GM12878 (cell line): ENCODE results near the gene SGSH. TPM values are rescaled to one million over a fixed set of nuclear protein-coding genes. Genes with fewer than 3 reads are reported as not detected.

Source experiments
- ATAC-seq: fragments of 200-7000 bp; cut with Tn5 transposase; 3 replicates; pipeline ENCODE4 v1.9.1; 2020; ENCODE audit warnings: mild to moderate bottlenecking, moderate library complexity
- Bru-seq: library from RNA; stranded (reverse); fragments of 400-500 nt; gene quantifications from one replicate; lab custom pipeline; 2021; lab: Mats Ljungman, UMichigan
- BruChase-seq, 2 experiments: library from RNA; stranded (reverse); fragments of 400-500 nt; gene quantifications; one replicate each; lab custom pipeline; 2021; lab: Mats Ljungman, UMichigan
- BruUV-seq: library from RNA; stranded (reverse); fragments of 400-500 nt; replicated peaks from 2 replicates; lab custom pipeline; 2021; lab: Mats Ljungman, UMichigan
- CTCF ChIA-PET: fragments of 300-600 bp; sonication (Branson Sonifier 250); formaldehyde crosslinking; extraction: SDS; loops from one replicate; lab custom pipeline; 2021; ENCODE audit warnings: inconsistent platforms; lab: Yijun Ruan, JAX
- POLR2A ChIA-PET: fragments of 350-600 bp; formaldehyde crosslinking; extraction: SDS; loops from one replicate; lab custom pipeline; 2021; ENCODE audit warnings: inconsistent platforms; lab: Charles Lee
- RAD21 ChIA-PET: fragments of 300-600 bp; sonication (Branson Sonifier 250); formaldehyde crosslinking; loops from one replicate; lab custom pipeline; 2023; ENCODE audit warnings: antibody characterized with exemption; ENCODE audit not compliant: unreplicated experiment; lab: Charles Lee
- SMC1A ChIA-PET: fragments of 300-600 bp; sonication (Branson Sonifier 250); formaldehyde crosslinking; loops from one replicate; lab custom pipeline; 2023; ENCODE audit not compliant: unreplicated experiment, uncharacterized antibody; lab: Charles Lee
- DNase-seq: peaks from one replicate; pipeline ENCODE4 v3.0.0-alpha.2; 2011; ENCODE audit warnings: low read depth, low spot score
- FAIRE-seq: peaks from 3 replicates; lab custom pipeline; 2011; peaks lifted over from hg19 to GRCh38; lab: Jason Lieb, UNC
- H2AFZ ChIP-seq: 2 replicates; pipeline ENCODE4 v1.6.0; 2011; ENCODE audit warnings: low read depth, low read length, control low read depth; ENCODE audit not compliant: control insufficient read depth
- H3K27ac ChIP-seq: 2 replicates; pipeline ENCODE4 v1.5.1; 2011; ENCODE audit warnings: control low read depth; ENCODE audit not compliant: control insufficient read depth, insufficient read depth
- H3K27me3 ChIP-seq, 2 experiments: replicated peaks in 1 of 2; 2 replicates each; pipeline versions ENCODE4 v1.6.0 to v1.6.1; 2011; ENCODE audit warnings: low read length in 1 of 2; ENCODE audit not compliant: control insufficient read depth in 2 of 2, insufficient read depth in 2 of 2
- H3K36me3 ChIP-seq, 2 experiments: 2 replicates each; pipeline ENCODE4 v1.5.1; 2011; ENCODE audit warnings: low read length in 1 of 2; ENCODE audit not compliant: control insufficient read depth in 2 of 2, insufficient read depth in 2 of 2
- H3K4me1 ChIP-seq: 2 replicates; pipeline ENCODE4 v1.6.1; 2011; ENCODE audit warnings: mild to moderate bottlenecking, low read length, moderate library complexity, mixed read lengths; ENCODE audit not compliant: control insufficient read depth, insufficient read depth
- H3K4me2 ChIP-seq: 2 replicates; pipeline ENCODE4 v1.6.0; 2011; ENCODE audit warnings: control low read depth; ENCODE audit not compliant: control insufficient read depth, insufficient read depth
- H3K4me3 ChIP-seq: fragments of 200-600 bp; sonication (generic); 2 replicates; pipeline ENCODE4 v1.5.1; 2016
- H3K79me2 ChIP-seq: 2 replicates; pipeline ENCODE4 v1.6.0; 2011; ENCODE audit warnings: low read length; ENCODE audit not compliant: control insufficient read depth, insufficient read depth
- H3K9ac ChIP-seq: 2 replicates; pipeline ENCODE4 v1.8.0; 2011; ENCODE audit warnings: low read length, control low read depth, mixed read lengths; ENCODE audit not compliant: control insufficient read depth, insufficient read depth
- H3K9me3 ChIP-seq: replicated peaks from 3 replicates; pipeline ENCODE4 v1.5.1; 2011; ENCODE audit warnings: mild to moderate bottlenecking, low read length; ENCODE audit not compliant: control insufficient read depth, insufficient read depth
- H4K20me1 ChIP-seq: 2 replicates; pipeline ENCODE4 v1.6.0; 2011; ENCODE audit not compliant: control insufficient read depth, insufficient read depth
- HDAC6 ChIP-seq: fragments of 200-600 bp; sonication (generic); IDR thresholded peaks from one replicate; pipeline ENCODE4 v1.8.0; 2017; ENCODE audit warnings: antibody characterized with exemption; ENCODE audit not compliant: unreplicated experiment
- HDGF ChIP-seq: fragments of 450-650 bp; IDR thresholded peaks from 2 replicates; pipeline ENCODE4 v1.6.1; 2016; ENCODE audit warnings: antibody characterized with exemption
- MEF2B ChIP-seq: fragments of 450-650 bp; IDR thresholded peaks from 2 replicates; pipeline ENCODE4 v1.6.1; 2018; ENCODE audit warnings: mild to moderate bottlenecking, moderate library complexity; ENCODE audit not compliant: partially characterized antibody, poor library complexity, severe bottlenecking
- MXI1 ChIP-seq: fragments of 150-350 bp; IDR thresholded peaks from 2 replicates; pipeline ENCODE4 v1.6.1; 2011; ENCODE audit warnings: low read depth, mild to moderate bottlenecking, inconsistent platforms, low read length, improper control_type of control experiment
- SP1 ChIP-seq: IDR thresholded peaks from one replicate; pipeline ENCODE4 v1.6.1; 2011; ENCODE audit warnings: low read depth, low read length
- TARDBP ChIP-seq: IDR thresholded peaks from 2 replicates; pipeline ENCODE4 v1.6.1; 2016; ENCODE audit warnings: borderline replicate concordance
- TCF7 ChIP-seq: IDR thresholded peaks from 2 replicates; pipeline ENCODE4 v1.6.1; 2014; ENCODE audit warnings: antibody characterized with exemption, borderline replicate concordance
- ZNF622 ChIP-seq: fragments of 450-650 bp; IDR thresholded peaks from 2 replicates; pipeline ENCODE4 v1.6.1; 2017; ENCODE audit warnings: mild to moderate bottlenecking, inconsistent platforms
- WGBS: methylation state at CpG from one replicate; pipeline ENCODE4 v1.1.6; 2016; ENCODE audit warnings: low lambda C conversion rate; ENCODE audit not compliant: insufficient replicate concordance, insufficient coverage; ENCODE audit errors: missing lambda C conversion rate; 5-methylcytosine and 5-hydroxymethylcytosine counted together
- in situ Hi-C: fragments of 300-500 bp; cut with MboI; formaldehyde crosslinking; loops from 9 replicates; pipeline ENCODE4 v1.14.3; 2018; ENCODE audit warnings: mixed read lengths
- intact Hi-C: fragments of 100-400 bp; cut with micrococcal nuclease; formaldehyde crosslinking; loops from one replicate; pipeline ENCODE4 v1.14.2; 2022; ENCODE audit not compliant: unreplicated experiment
- long read RNA-seq, 2 experiments: library from polyadenylated mRNA; unstranded; transcript quantifications; one replicate each; pipeline ENCODE4 v2.0.0, GENCODE V29; 2019 to 2020
- polyA minus RNA-seq, 3 experiments: library from RNA; depleted of rRNA, polyadenylated mRNA; stranded (reverse); fragments of >200 nt; gene quantifications; 2 replicates each; pipeline ENCODE4 v1.2.3, GENCODE V29; 2011
- polyA plus RNA-seq, 11 experiments: library from polyadenylated mRNA; depleted of rRNA in 4 of 11; unstranded in 6 of 11; stranded (reverse) in 5 of 11; fragments of >200 nt; fragmentation: Nextera tagmentation in 4 of 11; fragmentation: Illumina TruSeq in 1 of 11; extraction: Ambion mirVana in 4 of 11; extraction: Trizol in 1 of 11; gene quantifications; 1 replicate in 1 of 11; 2 replicates in 10 of 11; pipeline versions ENCODE4 v1.2.1 to v1.2.3, GENCODE V29; 2011 to 2016; ENCODE audit warnings: inconsistent platforms in 2 of 11, missing spikeins in 2 of 11, low read depth in 1 of 11
- total RNA-seq, 4 experiments: library from RNA; depleted of rRNA in 3 of 4; stranded (reverse); fragments of >200 nt in 3 of 4; fragmentation: Illumina TruSeq in 1 of 4; extraction: Trizol in 1 of 4; gene quantifications; 2 replicates each; pipeline versions ENCODE4 v1.2.1 to v1.2.3, GENCODE V29; 2013 to 2021
- TF ChIP-seq, protein P1 (sequence below): IDR thresholded peaks from 2 replicates; pipeline ENCODE4 v1.6.1; 2011; ENCODE audit warnings: borderline replicate concordance, low read depth, mild to moderate bottlenecking, moderate library complexity, low read length; ENCODE audit not compliant: insufficient read depth, poor library complexity, severe bottlenecking
- TF ChIP-seq, protein P2 (sequence below): IDR thresholded peaks from 2 replicates; pipeline ENCODE4 v1.6.1; 2012; ENCODE audit warnings: low read depth, low read length, improper control_type of control experiment
- TF ChIP-seq, protein P3 (sequence below): IDR thresholded peaks from 2 replicates; pipeline ENCODE4 v1.6.1; 2012; ENCODE audit warnings: improper control_type of control experiment, low read depth, low read length; ENCODE audit not compliant: insufficient replicate concordance

SGSH gene
- 53.8 and 65.3 TPM in 2 replicates for total RNA-seq (2013; cell fraction: nucleolus; rRNA removed)
- total RNA-seq (2014; rRNA removed), result 4.4 and 4.5 TPM in 2 replicates
- total RNA-seq (2014; rRNA removed; fragmentation: Illumina TruSeq; extraction: Trizol), result 3.4 and 3.9 TPM in 2 replicates
- total RNA-seq (2021), result 12.0 and 16.0 TPM in 2 replicates
- 11.0 TPM for polyA plus RNA-seq (2011; ENCODE audit: low read depth)
- 5.8 and 6.2 TPM in 2 replicates for polyA plus RNA-seq (2011; rRNA removed)
- 7.8 and 9.5 TPM in 2 replicates for polyA plus RNA-seq (2011; cell fraction: cytosol; rRNA removed)
- 69.7 and 83.3 TPM in 2 replicates for polyA plus RNA-seq (2011; cell fraction: nucleus; rRNA removed)
- 22.7 and 24.5 TPM in 2 replicates for polyA plus RNA-seq (2012)
- polyA plus RNA-seq (2014; fragmentation: Illumina TruSeq; extraction: Trizol), result 4.5 and 5.7 TPM in 2 replicates
- 1 to 10 TPM in 1 of 2 experiments, under 1 TPM in 1; 0.13 to 1.3 TPM for polyA plus RNA-seq (2014; fragmentation: Nextera tagmentation; extraction: Ambion mirVana)
- polyA plus RNA-seq (2014; rRNA removed), result 10.2 and 12.9 TPM in 2 replicates
- polyA plus RNA-seq (2016; fragmentation: Nextera tagmentation; extraction: Ambion mirVana), result 10 to 100 TPM; 14.0 to 17.2 TPM
- 3.8 and 4.3 TPM in 2 replicates for polyA minus RNA-seq (2011; rRNA and poly(A)+ RNA removed)
- 4.9 and 10.6 TPM in 2 replicates for polyA minus RNA-seq (2011; cell fraction: cytosol; rRNA and poly(A)+ RNA removed)
- polyA minus RNA-seq (2011; cell fraction: nucleus; rRNA and poly(A)+ RNA removed), result 6.4 and 13.8 TPM in 2 replicates
- percentile 74 among the genes with signal in this experiment for Bru-seq, nascent RNA
- percentile 73 among the genes with signal in this experiment for BruChase-seq, experiment 1, labeled RNA remaining after a 6-hour chase
- percentile 70 among the genes with signal in this experiment for BruChase-seq, experiment 2, labeled RNA remaining after a 2-hour chase
- long read RNA-seq, experiment 1, partial matches to known transcripts, result 2 of 3 reads
- long read RNA-seq, experiment 1, other reads (novel, unspliced or antisense), result 1 of 3 reads
- long read RNA-seq, experiment 2, result 0 reads

DNA sequence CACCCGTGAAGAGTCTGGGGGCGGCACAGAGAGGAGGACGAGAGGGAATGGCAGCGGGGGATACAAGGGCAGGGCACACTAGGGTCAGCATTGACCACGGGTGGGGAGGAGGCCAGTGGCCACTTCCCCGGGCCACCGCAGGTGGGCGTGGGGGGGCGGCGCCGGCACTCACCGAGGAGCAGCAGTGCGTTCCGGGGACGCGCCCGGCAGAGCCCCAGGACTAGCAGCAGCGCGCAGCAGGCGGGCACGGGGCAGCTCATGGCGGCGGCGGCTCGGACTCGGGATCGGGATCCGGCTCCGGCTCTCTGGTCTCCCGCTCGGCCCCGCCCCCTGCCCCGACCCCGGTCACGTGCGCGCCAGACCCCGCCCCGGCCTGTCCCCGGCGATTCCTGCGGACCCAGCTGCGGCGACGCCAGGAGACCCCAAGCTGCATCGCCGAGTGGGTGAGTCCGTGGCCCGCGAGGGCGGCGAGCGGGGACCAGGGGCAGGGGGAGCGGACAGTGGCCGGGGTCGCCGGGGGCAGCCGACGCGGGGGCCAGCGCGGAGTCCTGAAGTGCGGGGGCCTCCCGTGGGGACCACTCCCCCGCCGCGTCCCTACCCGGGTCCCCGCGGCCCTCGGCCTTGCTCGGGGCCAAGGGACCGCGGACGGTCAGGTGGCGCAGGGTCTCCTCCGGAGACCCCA lies at the start of gene SGSH, which contains the start of gene SLC26A11:
Gene SGSH, minus strand, starts transcription at position 280 of the 682 bp plus-strand sequence. Its CDS starts 20 bp downstream, at position 260.
Gene SLC26A11, plus strand, starts transcription at position 374 of the 682 bp plus-strand sequence. CDS start 1,134 bp downstream, outside the sequence.
- DNase-seq (no peak), ATAC-seq (peak; percentile 85), FAIRE-seq (no peak)
- peak within 1 kb of the TSS; percentile 75 for H3K27ac ChIP-seq
- ChIA-PET POLR2A (interaction anchor here (0.6 to 1.5 kb wide), 5 partner anchors 14 to 519 kb away, joined by 3 to 4 read pairs (median 3); no protein-coding TSS in a partner anchor), RAD21 (interaction anchor here (2.2 kb wide), 1 partner anchor 43 kb away, joined by 10 read pairs; no protein-coding TSS in a partner anchor), CTCF (no interaction called here), SMC1A (interaction anchor here (1.0 to 2.0 kb wide), 2 partner anchors 24 to 46 kb away, joined by 4 to 8 read pairs; no protein-coding TSS in a partner anchor)
- WGBS, result 2% methylated on average over 28 of the region's 77 CpGs
- H3K4me3 ChIP-seq, result peak within 1 kb of the TSS; percentile 94
- peak within 1 kb of the TSS; percentile 80 for H3K9ac ChIP-seq
- no peaks in the 10 kb centered on the region for H3K27me3 ChIP-seq
- intact Hi-C loops, result no loop called here
- H3K4me1 ChIP-seq, result peaks cover 4% of the 10 kb centered on the region
- no TSS peak for BruUV-seq
- H3K79me2 ChIP-seq, result peaks cover 4% of the 10 kb centered on the region
- peak within 1 kb of the TSS; percentile 78 for H2AFZ ChIP-seq
- no peaks in the 10 kb centered on the region for H3K9me3 ChIP-seq
- H3K36me3 ChIP-seq, result peaks cover 0 to 5% of the 10 kb centered on the region in 2 experiments; a peak in 2 of 4 replicates
- peak within 1 kb of the TSS; percentile 90 for H3K4me2 ChIP-seq
- no peaks in the 10 kb centered on the region; the same call in 1 of the 2 replicates for H4K20me1 ChIP-seq
- in situ Hi-C loops, result no loop called here
- TF ChIP-seq TARDBP (no peak), MEF2B (peak; percentile 37), MXI1 (peak; percentile 11; the same call in 1 of the 2 replicates), TCF7 (no peak), HDGF (0 out of 2 replicates have a peak, but pooled peaks have one; percentile 6), HDAC6 (peak; percentile 36), SP1 (no peak), ZNF622 (no peak)
- TF ChIP-seq, protein P1, sequence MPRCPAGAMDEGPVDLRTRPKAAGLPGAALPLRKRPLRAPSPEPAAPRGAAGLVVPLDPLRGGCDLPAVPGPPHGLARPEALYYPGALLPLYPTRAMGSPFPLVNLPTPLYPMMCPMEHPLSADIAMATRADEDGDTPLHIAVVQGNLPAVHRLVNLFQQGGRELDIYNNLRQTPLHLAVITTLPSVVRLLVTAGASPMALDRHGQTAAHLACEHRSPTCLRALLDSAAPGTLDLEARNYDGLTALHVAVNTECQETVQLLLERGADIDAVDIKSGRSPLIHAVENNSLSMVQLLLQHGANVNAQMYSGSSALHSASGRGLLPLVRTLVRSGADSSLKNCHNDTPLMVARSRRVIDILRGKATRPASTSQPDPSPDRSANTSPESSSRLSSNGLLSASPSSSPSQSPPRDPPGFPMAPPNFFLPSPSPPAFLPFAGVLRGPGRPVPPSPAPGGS, result no peak
- TF ChIP-seq, protein P2, sequence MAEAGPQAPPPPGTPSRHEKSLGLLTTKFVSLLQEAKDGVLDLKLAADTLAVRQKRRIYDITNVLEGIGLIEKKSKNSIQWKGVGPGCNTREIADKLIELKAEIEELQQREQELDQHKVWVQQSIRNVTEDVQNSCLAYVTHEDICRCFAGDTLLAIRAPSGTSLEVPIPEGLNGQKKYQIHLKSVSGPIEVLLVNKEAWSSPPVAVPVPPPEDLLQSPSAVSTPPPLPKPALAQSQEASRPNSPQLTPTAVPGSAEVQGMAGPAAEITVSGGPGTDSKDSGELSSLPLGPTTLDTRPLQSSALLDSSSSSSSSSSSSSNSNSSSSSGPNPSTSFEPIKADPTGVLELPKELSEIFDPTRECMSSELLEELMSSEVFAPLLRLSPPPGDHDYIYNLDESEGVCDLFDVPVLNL, result no peak
- TF ChIP-seq, protein P3, sequence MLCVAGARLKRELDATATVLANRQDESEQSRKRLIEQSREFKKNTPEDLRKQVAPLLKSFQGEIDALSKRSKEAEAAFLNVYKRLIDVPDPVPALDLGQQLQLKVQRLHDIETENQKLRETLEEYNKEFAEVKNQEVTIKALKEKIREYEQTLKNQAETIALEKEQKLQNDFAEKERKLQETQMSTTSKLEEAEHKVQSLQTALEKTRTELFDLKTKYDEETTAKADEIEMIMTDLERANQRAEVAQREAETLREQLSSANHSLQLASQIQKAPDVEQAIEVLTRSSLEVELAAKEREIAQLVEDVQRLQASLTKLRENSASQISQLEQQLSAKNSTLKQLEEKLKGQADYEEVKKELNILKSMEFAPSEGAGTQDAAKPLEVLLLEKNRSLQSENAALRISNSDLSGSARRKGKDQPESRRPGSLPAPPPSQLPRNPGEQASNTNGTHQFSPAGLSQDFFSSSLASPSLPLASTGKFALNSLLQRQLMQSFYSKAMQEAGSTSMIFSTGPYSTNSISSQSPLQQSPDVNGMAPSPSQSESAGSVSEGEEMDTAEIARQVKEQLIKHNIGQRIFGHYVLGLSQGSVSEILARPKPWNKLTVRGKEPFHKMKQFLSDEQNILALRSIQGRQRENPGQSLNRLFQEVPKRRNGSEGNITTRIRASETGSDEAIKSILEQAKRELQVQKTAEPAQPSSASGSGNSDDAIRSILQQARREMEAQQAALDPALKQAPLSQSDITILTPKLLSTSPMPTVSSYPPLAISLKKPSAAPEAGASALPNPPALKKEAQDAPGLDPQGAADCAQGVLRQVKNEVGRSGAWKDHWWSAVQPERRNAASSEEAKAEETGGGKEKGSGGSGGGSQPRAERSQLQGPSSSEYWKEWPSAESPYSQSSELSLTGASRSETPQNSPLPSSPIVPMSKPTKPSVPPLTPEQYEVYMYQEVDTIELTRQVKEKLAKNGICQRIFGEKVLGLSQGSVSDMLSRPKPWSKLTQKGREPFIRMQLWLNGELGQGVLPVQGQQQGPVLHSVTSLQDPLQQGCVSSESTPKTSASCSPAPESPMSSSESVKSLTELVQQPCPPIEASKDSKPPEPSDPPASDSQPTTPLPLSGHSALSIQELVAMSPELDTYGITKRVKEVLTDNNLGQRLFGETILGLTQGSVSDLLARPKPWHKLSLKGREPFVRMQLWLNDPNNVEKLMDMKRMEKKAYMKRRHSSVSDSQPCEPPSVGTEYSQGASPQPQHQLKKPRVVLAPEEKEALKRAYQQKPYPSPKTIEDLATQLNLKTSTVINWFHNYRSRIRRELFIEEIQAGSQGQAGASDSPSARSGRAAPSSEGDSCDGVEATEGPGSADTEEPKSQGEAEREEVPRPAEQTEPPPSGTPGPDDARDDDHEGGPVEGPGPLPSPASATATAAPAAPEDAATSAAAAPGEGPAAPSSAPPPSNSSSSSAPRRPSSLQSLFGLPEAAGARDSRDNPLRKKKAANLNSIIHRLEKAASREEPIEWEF, result no peak
